Measurements from ENCODE around the gene LMAN1L. TPM values are rescaled to one million over a fixed set of nuclear protein-coding genes. Genes with fewer than 3 reads are reported as not detected.

LMAN1L gene
- polyA plus RNA-seq, 1 donor (not counting 4 experiments of a cell fraction or from before 2014, with no cell fraction given): not detected

DNA sequence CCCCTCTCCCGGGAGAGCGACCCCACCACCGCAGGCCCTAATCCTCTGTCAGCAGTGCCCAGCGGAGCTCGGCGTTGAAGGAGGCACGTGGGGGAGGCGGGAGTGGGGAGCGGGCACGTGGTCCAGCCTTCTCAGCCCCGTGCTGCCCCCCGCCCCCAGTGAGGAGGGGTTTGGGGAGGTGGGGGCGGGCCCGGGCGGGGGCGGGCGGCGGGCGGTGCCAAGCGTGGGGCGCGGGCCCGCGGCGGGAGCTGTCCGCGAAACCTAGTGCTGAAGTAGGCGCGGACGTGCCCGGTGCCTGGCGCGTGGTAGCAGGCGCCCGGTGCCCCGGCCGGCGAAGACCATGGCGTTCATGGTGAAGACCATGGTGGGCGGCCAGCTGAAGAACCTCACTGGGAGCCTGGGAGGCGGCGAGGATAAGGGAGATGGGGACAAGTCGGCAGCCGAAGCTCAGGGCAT, 13.8 kb downstream of the LMAN1L start, which contains the start of gene CPLX3:
TSS of gene CPLX3 (plus strand) at position 264 of the 456 bp plus-strand sequence. CDS start at position 341, 77 bp downstream.
- Histone ChIP-seq H3K27me3 (ENCODE audit: control insufficient read depth, extremely low read depth, insufficient read depth, low read length) (peaks cover 47% of the 10 kb centered on the region), H3K36me3 (ENCODE audit: control insufficient read depth in 2 of 2, extremely low read depth in 1 of 2, insufficient read depth in 2 of 2, low read length in 2 of 2) (no peaks in the 10 kb centered on the region), H4K20me1 (ENCODE audit: control insufficient read depth, extremely low read depth, insufficient read depth, low read length) (no peaks in the 10 kb centered on the region), H3K9me3 (ENCODE audit: control insufficient read depth, low read depth, low read length) (no peaks in the 10 kb centered on the region), H3K4me2 (ENCODE audit: control insufficient read depth, extremely low read depth, insufficient read depth, low read depth, low read length) (no peak within 1 kb of the TSS), H2AFZ (ENCODE audit: control insufficient read depth, low read length) (no peak within 1 kb of the TSS), H3K9ac (ENCODE audit: control insufficient read depth, extremely low read depth, insufficient read depth, low read length) (no peak within 1 kb of the TSS), H3K4me1 (ENCODE audit: control insufficient read depth, extremely low read depth, insufficient read depth, low read length) (no peaks in the 10 kb centered on the region), H3K4me3 (ENCODE audit: control insufficient read depth in 2 of 3, extremely low read depth in 1 of 3, insufficient read depth in 2 of 3, low read depth in 1 of 3, low read length in 3 of 3) (no peak within 1 kb of the TSS), H3K27ac (ENCODE audit: control insufficient read depth, insufficient read depth, low read length) (no peak within 1 kb of the TSS), H3K79me2 (ENCODE audit: control insufficient read depth, insufficient read depth, low read length) (no peaks in the 10 kb centered on the region), H3K9me1 (ENCODE audit: control insufficient read depth, extremely low read depth, insufficient read depth, low read length) (no peaks in the 10 kb centered on the region)
- no peak for DNase-seq (ENCODE audit: low read depth, low spot score)
- dilution Hi-C loops (cut with MboI; ENCODE audit: extremely low pct_ligation_motif_present, low sequenced_read_pairs): no loop called here
- TF ChIP-seq EZH2 (IDR thresholded peaks at IDR 0.05; ENCODE audit: low read length): no peak
- no peak for TF ChIP-seq CTCF (optimal IDR thresholded peaks at IDR 0.05 in 1 of 3, IDR thresholded peaks at IDR 0.05 in 1 of 3, conservative IDR thresholded peaks at IDR 0.05 in 1 of 3; ENCODE audit: extremely low read depth in 1 of 3, insufficient read depth in 2 of 3, low read length in 3 of 3)
- FAIRE-seq: no peak

DNA sequence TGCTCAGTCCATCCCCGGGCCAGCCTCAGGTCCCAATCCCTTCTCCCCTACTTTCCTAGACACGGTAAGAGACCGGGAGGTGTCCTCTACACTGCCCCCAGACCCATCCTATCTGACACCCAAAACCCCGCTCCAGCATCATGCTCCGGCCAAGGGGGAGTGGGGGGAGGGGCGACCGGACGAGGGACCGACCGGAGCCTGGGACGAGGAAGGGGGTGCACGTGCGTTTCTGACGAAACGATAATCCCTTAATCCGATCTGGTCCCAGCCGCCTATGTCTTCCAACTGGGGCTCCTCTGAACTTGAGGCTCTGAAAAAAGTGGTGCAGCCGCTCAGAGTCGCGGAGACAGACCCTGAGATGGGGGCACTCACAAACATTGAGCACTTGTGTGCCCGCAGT, 14.3 kb downstream of the LMAN1L start:
- DNase-seq (ENCODE audit: low read depth, low spot score) (no peak), FAIRE-seq (no peak)
- Histone ChIP-seq H2AFZ (ENCODE audit: control insufficient read depth, low read length) (no peak overlapping the region), H3K4me2 (ENCODE audit: control insufficient read depth, extremely low read depth, insufficient read depth, low read depth, low read length) (no peak overlapping the region), H3K27me3 (ENCODE audit: control insufficient read depth, extremely low read depth, insufficient read depth, low read length) (peaks cover 47% of the 10 kb centered on the region), H3K27ac (ENCODE audit: control insufficient read depth, insufficient read depth, low read length) (no peak overlapping the region), H3K36me3 (ENCODE audit: control insufficient read depth in 2 of 2, extremely low read depth in 1 of 2, insufficient read depth in 2 of 2, low read length in 2 of 2) (no peaks in the 10 kb centered on the region), H3K9me1 (ENCODE audit: control insufficient read depth, extremely low read depth, insufficient read depth, low read length) (no peaks in the 10 kb centered on the region), H3K9me3 (ENCODE audit: control insufficient read depth, low read depth, low read length) (no peaks in the 10 kb centered on the region), H3K4me3 (ENCODE audit: control insufficient read depth in 2 of 3, extremely low read depth in 1 of 3, insufficient read depth in 2 of 3, low read depth in 1 of 3, low read length in 3 of 3) (no peak overlapping the region), H3K9ac (ENCODE audit: control insufficient read depth, extremely low read depth, insufficient read depth, low read length) (no peak overlapping the region), H3K4me1 (ENCODE audit: control insufficient read depth, extremely low read depth, insufficient read depth, low read length) (no peaks in the 10 kb centered on the region), H3K79me2 (ENCODE audit: control insufficient read depth, insufficient read depth, low read length) (no peaks in the 10 kb centered on the region), H4K20me1 (ENCODE audit: control insufficient read depth, extremely low read depth, insufficient read depth, low read length) (no peaks in the 10 kb centered on the region)
- dilution Hi-C loops (cut with MboI; ENCODE audit: extremely low pct_ligation_motif_present, low sequenced_read_pairs): no loop called here
- no peak for TF ChIP-seq EZH2 (IDR thresholded peaks at IDR 0.05; ENCODE audit: low read length)
- no peak for TF ChIP-seq CTCF (optimal IDR thresholded peaks at IDR 0.05 in 1 of 3, IDR thresholded peaks at IDR 0.05 in 1 of 3, conservative IDR thresholded peaks at IDR 0.05 in 1 of 3; ENCODE audit: extremely low read depth in 1 of 3, insufficient read depth in 2 of 3, low read length in 3 of 3)
